ENCODE results near the gene MKNK2. TPM values are rescaled to one million over a fixed set of nuclear protein-coding genes. Genes with fewer than 3 reads are reported as not detected.
A peak's percentile ranks its signal among the peaks of the same experiment; 100 is the strongest.

MKNK2 gene
- total and polyA plus RNA-seq, 2 donors (not counting 3 experiments of a cell fraction or from before 2014, with no cell fraction given) = 65.1 to 86.1 TPM

DNA sequence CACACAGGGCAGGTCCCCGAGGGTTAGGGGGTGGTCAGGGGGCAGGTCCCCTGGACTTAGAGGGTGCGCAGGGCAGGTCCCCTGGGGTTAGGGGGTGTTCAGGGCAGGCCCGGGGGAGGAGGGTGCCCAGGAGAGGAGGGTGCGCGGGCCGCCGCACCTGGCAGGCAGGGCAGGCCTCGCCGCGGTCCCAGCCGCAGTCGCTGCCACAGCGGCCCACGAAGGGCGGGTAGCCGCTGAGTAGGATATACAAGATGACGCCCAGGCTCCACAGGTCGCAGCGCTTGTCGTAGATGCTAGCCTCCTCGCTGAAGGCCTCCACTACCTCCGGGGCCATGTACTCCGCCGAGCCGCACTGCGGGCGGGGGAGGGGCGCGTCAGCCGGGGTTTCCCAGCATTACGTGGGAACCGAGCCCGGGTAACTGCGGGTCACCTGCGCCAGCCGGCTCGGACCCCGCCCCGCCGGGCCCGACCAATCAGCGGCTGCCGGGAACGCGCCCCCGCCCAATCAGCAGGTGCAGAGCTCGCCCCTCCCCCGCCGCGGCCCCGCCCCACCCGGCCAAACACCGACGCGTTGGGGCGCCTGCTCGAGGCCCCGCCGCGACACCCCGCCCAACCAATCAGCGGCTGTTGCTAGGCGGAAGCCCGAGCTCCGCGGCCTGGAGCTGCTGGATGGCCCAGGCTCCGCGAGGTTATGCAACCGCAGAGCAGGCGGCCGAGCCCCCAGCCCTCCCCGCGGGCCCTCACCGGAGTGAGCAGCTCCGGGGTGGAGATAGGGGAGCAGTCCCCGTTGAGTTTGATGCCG lies 9.2 kb downstream of the MKNK2 start:
- FAIRE-seq (peak; percentile 91), DNase-seq (ENCODE audit: low read depth, low spot score) (peak; percentile 83)
- Histone ChIP-seq H3K9ac (replicated peaks; ENCODE audit: extremely low read depth, insufficient read depth, low read length) (peak overlapping the region; percentile 39), H4K20me1 (replicated peaks; ENCODE audit: control insufficient read depth, extremely low read depth, insufficient read depth, low read length) (no peaks in the 10 kb centered on the region), H3K9me1 (replicated peaks; ENCODE audit: control insufficient read depth, extremely low read depth, insufficient read depth, low read length) (no peaks in the 10 kb centered on the region), H3K36me3 (ENCODE audit: control insufficient read depth in 2 of 2, extremely low read depth in 1 of 2, insufficient read depth in 2 of 2, low read length in 2 of 2) (peaks cover 4 to 60% of the 10 kb centered on the region in 2 experiments), H3K27ac (ENCODE audit: insufficient read depth, low read depth, low read length) (peak overlapping the region; percentile 69), H3K4me3 (replicated peaks in 1 of 3; ENCODE audit: insufficient read depth in 1 of 3, low read depth in 1 of 3, low read length in 3 of 3) (no peak overlapping the region), H3K9me3 (replicated peaks; ENCODE audit: control insufficient read depth, insufficient read depth, low read length) (no peaks in the 10 kb centered on the region), H3K79me2 (ENCODE audit: control insufficient read depth, insufficient read depth, low read length) (peaks cover 12% of the 10 kb centered on the region), H3K27me3 (ENCODE audit: control insufficient read depth in 2 of 2, insufficient read depth in 2 of 2, low read length in 2 of 2) (no peaks in the 10 kb centered on the region), H2AFZ (ENCODE audit: low read depth, low read length) (no peak overlapping the region), H3K4me1 (ENCODE audit: control insufficient read depth, extremely low read depth, insufficient read depth, low read length) (peaks cover 16% of the 10 kb centered on the region), H3K4me2 (ENCODE audit: insufficient read depth, low read length) (no peak overlapping the region)
- ChIA-PET POLR2A (interaction anchor here (1.3 kb wide), 1 partner anchor 10 kb away, joined by 3 read pairs; no protein-coding TSS in a partner anchor), CTCF (interaction anchor here (0.7 to 1.1 kb wide), 3 partner anchors 9 to 220 kb away, joined by 4 to 6 read pairs (median 5); no protein-coding TSS in a partner anchor)
- dilution Hi-C loops (cut with MboI; ENCODE audit: extremely low pct_ligation_motif_present, low sequenced_read_pairs) = no loop called here
- no TSS peak for BruUV-seq (replicated peaks)
- no peak for TF ChIP-seq FOS (IDR thresholded peaks at IDR 0.05; ENCODE audit: borderline replicate concordance, insufficient read depth, low read length)
- TF ChIP-seq GATA2 (IDR thresholded peaks at IDR 0.05; ENCODE audit: insufficient read depth, insufficient read length, low read depth, low read length) = no peak
- TF ChIP-seq MYC (IDR thresholded peaks at IDR 0.05; ENCODE audit: low read depth, low read length) = no peak
- TF ChIP-seq JUN (IDR thresholded peaks at IDR 0.05; ENCODE audit: borderline replicate concordance, insufficient read depth, insufficient read length, low read depth) = no peak
- no peak for TF ChIP-seq EZH2 (IDR thresholded peaks at IDR 0.05; ENCODE audit: borderline replicate concordance, low read depth, low read length, severe bottlenecking)
- no peak for TF ChIP-seq POLR2A (IDR thresholded peaks at IDR 0.05; ENCODE audit: low read depth, low read length)
- TF ChIP-seq, protein P1, sequence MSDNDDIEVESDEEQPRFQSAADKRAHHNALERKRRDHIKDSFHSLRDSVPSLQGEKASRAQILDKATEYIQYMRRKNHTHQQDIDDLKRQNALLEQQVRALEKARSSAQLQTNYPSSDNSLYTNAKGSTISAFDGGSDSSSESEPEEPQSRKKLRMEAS (IDR thresholded peaks at IDR 0.05; ENCODE audit: insufficient read depth, insufficient read length) = no peak
- TF ChIP-seq POLR2AphosphoS5 (IDR thresholded peaks at IDR 0.05; ENCODE audit: insufficient read depth, low read depth, low read length) = no peak
- TF ChIP-seq, protein P2, sequence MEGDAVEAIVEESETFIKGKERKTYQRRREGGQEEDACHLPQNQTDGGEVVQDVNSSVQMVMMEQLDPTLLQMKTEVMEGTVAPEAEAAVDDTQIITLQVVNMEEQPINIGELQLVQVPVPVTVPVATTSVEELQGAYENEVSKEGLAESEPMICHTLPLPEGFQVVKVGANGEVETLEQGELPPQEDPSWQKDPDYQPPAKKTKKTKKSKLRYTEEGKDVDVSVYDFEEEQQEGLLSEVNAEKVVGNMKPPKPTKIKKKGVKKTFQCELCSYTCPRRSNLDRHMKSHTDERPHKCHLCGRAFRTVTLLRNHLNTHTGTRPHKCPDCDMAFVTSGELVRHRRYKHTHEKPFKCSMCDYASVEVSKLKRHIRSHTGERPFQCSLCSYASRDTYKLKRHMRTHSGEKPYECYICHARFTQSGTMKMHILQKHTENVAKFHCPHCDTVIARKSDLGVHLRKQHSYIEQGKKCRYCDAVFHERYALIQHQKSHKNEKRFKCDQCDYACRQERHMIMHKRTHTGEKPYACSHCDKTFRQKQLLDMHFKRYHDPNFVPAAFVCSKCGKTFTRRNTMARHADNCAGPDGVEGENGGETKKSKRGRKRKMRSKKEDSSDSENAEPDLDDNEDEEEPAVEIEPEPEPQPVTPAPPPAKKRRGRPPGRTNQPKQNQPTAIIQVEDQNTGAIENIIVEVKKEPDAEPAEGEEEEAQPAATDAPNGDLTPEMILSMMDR (IDR thresholded peaks at IDR 0.05; ENCODE audit: extremely low read depth in 1 of 2, insufficient read depth in 1 of 2, low read depth in 1 of 2, low read length in 2 of 2) = no peak
- intact Hi-C loops (cut with micrococcal nuclease) = loop anchor here (1.0 kb wide), 1 partner anchor 9 kb away; the partner anchor contains the start of gene MKNK2

Measured in endothelial cell of umbilical vein (primary cell).